ENCODE results near the gene HEPN1.
"Not testable (repeated sequence)": the region's sequence is repeated elsewhere in the genome, so short reads cannot be mapped to it uniquely, and the experiment has no call there.

The HEPN1 gene

GRCh38 chr11:124951341-124951740, 32.3 kb downstream of the HEPN1 start:
- no peak for DNase-seq (ENCODE audit: low spot score in 2 of 2)

GRCh38 chr11:124953753-124954589, 34.9 kb downstream of the HEPN1 start, which contains the start of gene CCDC15:
CCDC15 (plus strand) TSS chr11:124954202; CDS start chr11:124954733, 531 bp downstream.
- peak; percentile 99 for ATAC-seq (ENCODE audit: low read depth)
- H3K4me1 Mint-ChIP-seq: no peaks in the 10 kb centered on the region
- H3K27me3 Mint-ChIP-seq: no peaks in the 10 kb centered on the region
- H3K27ac Mint-ChIP-seq: no peak within 1 kb of the TSS
- no peak within 1 kb of the TSS for H3K4me3 Mint-ChIP-seq
- H3K9me3 Mint-ChIP-seq: no peaks in the 10 kb centered on the region
- DNase-seq (ENCODE audit: low spot score in 2 of 2): peak; percentile 83 to 84
- peaks cover 2% of the 10 kb centered on the region for H3K36me3 Mint-ChIP-seq

More at GRCh38 chr11:124951341-124951740, 32.3 kb downstream of the HEPN1 start:
- Mint-ChIP-seq H3K9me3 (peaks cover 6% of the 10 kb centered on the region), H3K4me3 (no peak overlapping the region), H3K27me3 (peaks cover 4% of the 10 kb centered on the region), H3K36me3 (peaks cover 6% of the 10 kb centered on the region), H3K27ac (no peak overlapping the region), H3K4me1 (no peaks in the 10 kb centered on the region)
- no peak for ATAC-seq (ENCODE audit: low read depth)

GRCh38 chr11:124954590-124954955, 35.5 kb downstream of the HEPN1 start:
- Mint-ChIP-seq H3K27ac (no peak overlapping the region), H3K4me1 (no peaks in the 10 kb centered on the region), H3K9me3 (no peaks in the 10 kb centered on the region), H3K36me3 (peaks cover 2% of the 10 kb centered on the region), H3K27me3 (no peaks in the 10 kb centered on the region), H3K4me3 (no peak overlapping the region)
- ATAC-seq (ENCODE audit: low read depth) (no peak), DNase-seq (ENCODE audit: low spot score in 2 of 2) (no peak)

- no peak overlapping the region for H3K27ac Mint-ChIP-seq
- no peak overlapping the region for H3K4me3 Mint-ChIP-seq
- H3K4me1 Mint-ChIP-seq: no peaks in the 10 kb centered on the region
- H3K36me3 Mint-ChIP-seq: peaks cover 2% of the 10 kb centered on the region
- H3K27me3 Mint-ChIP-seq: no peaks in the 10 kb centered on the region
- ATAC-seq (ENCODE audit: low read depth): no peak
- DNase-seq (ENCODE audit: low spot score in 2 of 2): no peak
- no peaks in the 10 kb centered on the region for H3K9me3 Mint-ChIP-seq
These were observed 36.0 kb downstream of the HEPN1 start for GRCh38 chr11:124955035-124955434.

GRCh38 chr11:124961972-124962609, 43.0 kb downstream of the HEPN1 start:
- ATAC-seq (ENCODE audit: low read depth) (peak; percentile 89), DNase-seq (ENCODE audit: low spot score in 2 of 2) (peak in 1 of 2 donors; percentile 59)

GRCh38 chr11:124968197-124968596, 49.1 kb downstream of the HEPN1 start:
- not testable (repeated sequence) for ATAC-seq (ENCODE audit: low read depth); DNase-seq (ENCODE audit: low spot score in 2 of 2); H3K4me3 Mint-ChIP-seq; H3K27me3 Mint-ChIP-seq; H3K36me3 Mint-ChIP-seq; H3K9me3 Mint-ChIP-seq; H3K27ac Mint-ChIP-seq; H3K4me1 Mint-ChIP-seq

More at GRCh38 chr11:124961972-124962609, 43.0 kb downstream of the HEPN1 start:
- Mint-ChIP-seq H3K27me3 (no peaks in the 10 kb centered on the region), H3K9me3 (no peaks in the 10 kb centered on the region), H3K4me1 (no peaks in the 10 kb centered on the region), H3K36me3 (no peaks in the 10 kb centered on the region), H3K27ac (no peak overlapping the region), H3K4me3 (no peak overlapping the region)
